IPS-18c (cell line): ENCODE measurements around the gene RTF2.

Source experiments
- H3K4me3 ChIP-seq: 2 replicates; pipeline ENCODE4 v1.7.0; 2013; ENCODE audit warnings: low read depth, mild to moderate bottlenecking, low read length, moderate library complexity; ENCODE audit not compliant: insufficient read depth
- H3K9me3 ChIP-seq: one replicate; pipeline ENCODE4 v1.6.1; 2013; ENCODE audit warnings: mild to moderate bottlenecking, low read length, moderate library complexity; ENCODE audit not compliant: control insufficient read depth, insufficient read depth

Gene RTF2

GRCh38 chr20:56565511-56565910 is 97.1 kb downstream of the RTF2 start:
- H3K4me3 ChIP-seq, result no peak overlapping the region

GRCh38 chr20:56566621-56567020 is 98.2 kb downstream of the RTF2 start:
- no peaks in the 10 kb centered on the region for H3K9me3 ChIP-seq
- no peak overlapping the region for H3K4me3 ChIP-seq

More at GRCh38 chr20:56565511-56565910, 97.1 kb downstream of the RTF2 start:
- no peaks in the 10 kb centered on the region for H3K9me3 ChIP-seq
